ENCODE measurements around the gene OXLD1.
A peak's percentile ranks its signal among the peaks of the same experiment; 100 is the strongest.

The OXLD1 gene

DNA sequence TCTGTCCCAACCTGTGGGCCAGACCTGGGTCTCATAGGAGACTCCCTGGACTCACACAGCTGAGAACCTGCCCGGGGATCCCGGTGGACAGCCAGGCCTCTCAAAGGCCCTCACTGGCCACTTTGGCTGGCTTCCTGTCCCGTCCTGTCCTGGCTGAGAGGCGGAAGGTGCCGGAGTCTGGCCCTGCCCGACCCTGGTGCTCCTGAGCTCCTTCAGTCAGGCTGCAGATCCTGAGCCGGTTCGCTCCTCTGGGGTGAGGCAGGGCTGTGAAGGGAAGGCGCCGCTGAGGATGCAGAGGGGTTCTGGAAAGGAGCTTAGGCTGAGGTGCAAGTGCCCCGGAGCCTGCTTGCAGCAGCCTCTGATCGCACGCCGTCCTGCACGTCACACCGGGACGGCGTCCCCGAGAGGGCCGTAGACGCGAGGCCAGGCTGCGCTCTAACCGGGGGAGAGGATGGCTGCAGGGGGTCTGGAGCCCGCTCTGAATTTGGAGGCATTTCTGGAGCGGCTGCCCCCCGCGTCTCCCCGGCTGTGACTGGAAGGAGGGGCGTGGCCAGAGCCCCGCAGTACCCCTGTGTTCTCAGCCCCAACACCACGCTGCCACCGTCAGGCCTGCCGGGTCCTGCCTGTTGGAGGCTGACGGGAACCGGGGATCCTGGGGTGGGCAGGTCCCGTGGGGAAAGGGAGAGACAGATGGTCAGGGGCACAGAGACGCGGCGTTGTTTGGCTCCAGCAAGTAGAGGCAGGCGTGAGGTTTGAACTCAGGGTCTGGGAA lies 21.6 kb upstream of the OXLD1 start:
- no peak for DNase-seq (ENCODE audit: low read depth in 2 of 2)
- no peak overlapping the region for H3K4me3 ChIP-seq (replicated peaks in 1 of 2; ENCODE audit: low read depth in 2 of 2, low read length in 2 of 2)
- TF ChIP-seq, protein P1, sequence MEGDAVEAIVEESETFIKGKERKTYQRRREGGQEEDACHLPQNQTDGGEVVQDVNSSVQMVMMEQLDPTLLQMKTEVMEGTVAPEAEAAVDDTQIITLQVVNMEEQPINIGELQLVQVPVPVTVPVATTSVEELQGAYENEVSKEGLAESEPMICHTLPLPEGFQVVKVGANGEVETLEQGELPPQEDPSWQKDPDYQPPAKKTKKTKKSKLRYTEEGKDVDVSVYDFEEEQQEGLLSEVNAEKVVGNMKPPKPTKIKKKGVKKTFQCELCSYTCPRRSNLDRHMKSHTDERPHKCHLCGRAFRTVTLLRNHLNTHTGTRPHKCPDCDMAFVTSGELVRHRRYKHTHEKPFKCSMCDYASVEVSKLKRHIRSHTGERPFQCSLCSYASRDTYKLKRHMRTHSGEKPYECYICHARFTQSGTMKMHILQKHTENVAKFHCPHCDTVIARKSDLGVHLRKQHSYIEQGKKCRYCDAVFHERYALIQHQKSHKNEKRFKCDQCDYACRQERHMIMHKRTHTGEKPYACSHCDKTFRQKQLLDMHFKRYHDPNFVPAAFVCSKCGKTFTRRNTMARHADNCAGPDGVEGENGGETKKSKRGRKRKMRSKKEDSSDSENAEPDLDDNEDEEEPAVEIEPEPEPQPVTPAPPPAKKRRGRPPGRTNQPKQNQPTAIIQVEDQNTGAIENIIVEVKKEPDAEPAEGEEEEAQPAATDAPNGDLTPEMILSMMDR (IDR thresholded peaks at IDR 0.05; ENCODE audit: low read depth, low read length), result no peak

DNA sequence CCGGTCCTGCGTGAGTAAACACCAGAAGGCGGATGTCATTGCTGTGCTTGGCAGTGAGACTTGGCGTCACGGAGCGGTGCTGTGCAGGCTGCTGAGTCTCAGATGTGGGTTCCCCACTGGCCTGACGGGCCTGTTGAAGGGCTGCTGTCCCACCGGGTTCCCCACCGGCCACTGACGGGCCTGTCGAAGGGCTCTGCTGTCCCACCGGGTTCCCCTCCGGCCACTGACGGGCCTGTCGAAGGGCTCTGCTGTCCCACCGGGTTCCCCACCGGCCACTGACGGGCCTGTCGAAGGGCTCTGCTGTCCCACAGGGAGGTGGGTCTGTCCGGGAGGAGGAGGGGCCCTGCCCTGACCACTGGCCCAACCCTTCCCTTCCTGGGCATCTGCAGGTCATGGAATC lies 20.2 kb upstream of the OXLD1 start:
- no peak for DNase-seq (ENCODE audit: low read depth in 2 of 2)
- TF ChIP-seq, protein P1 (IDR thresholded peaks at IDR 0.05; ENCODE audit: low read depth, low read length), result no peak
- H3K4me3 ChIP-seq (replicated peaks in 1 of 2; ENCODE audit: low read depth in 2 of 2, low read length in 2 of 2), result no peak overlapping the region

DNA sequence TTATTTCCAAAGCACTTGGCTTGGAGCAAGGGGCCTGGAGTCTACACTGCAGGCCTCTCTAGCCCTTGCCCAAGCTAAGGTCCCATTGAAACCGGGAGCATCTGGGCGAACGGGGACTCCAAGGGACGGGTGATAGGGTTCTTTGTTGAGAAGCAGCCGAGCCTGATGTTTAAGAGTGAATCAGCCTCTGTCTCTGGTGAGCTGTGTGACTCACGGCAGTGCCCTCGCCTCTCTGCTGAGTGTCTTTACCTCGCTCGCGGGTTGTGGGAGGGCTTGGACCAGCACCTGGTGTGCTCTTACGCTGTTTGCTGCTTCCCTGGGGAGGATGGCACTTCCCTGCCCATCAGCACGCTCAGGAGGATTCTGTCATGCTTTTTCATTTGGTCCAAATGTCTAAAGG lies 18.7 kb upstream of the OXLD1 start:
- TF ChIP-seq, protein P1 (IDR thresholded peaks at IDR 0.05; ENCODE audit: low read depth, low read length), result no peak
- peak overlapping the region; percentile 62 to 98 for H3K4me3 ChIP-seq (replicated peaks in 1 of 2; ENCODE audit: low read depth in 2 of 2, low read length in 2 of 2)
- DNase-seq (ENCODE audit: low read depth in 2 of 2), result peak; percentile 23 to 82

DNA sequence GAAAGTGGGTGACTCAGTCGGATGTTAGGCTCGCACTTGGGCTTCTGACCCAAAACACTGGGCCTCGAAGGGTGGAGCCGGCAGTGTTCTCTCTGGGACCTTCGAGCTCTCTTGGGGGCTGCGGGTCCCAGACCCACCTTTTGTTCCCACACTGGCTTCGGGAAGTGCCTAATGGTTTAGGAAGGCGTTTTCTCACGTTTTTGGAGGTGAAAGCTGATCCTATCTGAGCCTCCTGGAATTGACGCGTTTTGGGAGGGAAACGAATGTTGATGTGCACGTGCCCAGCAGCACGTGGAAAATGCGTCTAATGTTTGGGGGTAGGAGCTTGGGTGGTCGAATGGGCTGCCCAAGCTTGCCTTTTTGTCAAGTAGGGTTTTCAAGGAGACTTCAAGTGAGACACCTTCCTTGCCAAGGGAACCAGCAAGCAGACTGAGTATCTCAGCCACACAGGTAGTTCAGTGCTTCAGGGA lies 18.1 kb upstream of the OXLD1 start:
- DNase-seq (ENCODE audit: low read depth in 2 of 2), result peak in 1 of 2 donors; percentile 90
- peak overlapping the region; percentile 62 to 98 for H3K4me3 ChIP-seq (replicated peaks in 1 of 2; ENCODE audit: low read depth in 2 of 2, low read length in 2 of 2)
- TF ChIP-seq, protein P1 (IDR thresholded peaks at IDR 0.05; ENCODE audit: low read depth, low read length), result no peak

DNA sequence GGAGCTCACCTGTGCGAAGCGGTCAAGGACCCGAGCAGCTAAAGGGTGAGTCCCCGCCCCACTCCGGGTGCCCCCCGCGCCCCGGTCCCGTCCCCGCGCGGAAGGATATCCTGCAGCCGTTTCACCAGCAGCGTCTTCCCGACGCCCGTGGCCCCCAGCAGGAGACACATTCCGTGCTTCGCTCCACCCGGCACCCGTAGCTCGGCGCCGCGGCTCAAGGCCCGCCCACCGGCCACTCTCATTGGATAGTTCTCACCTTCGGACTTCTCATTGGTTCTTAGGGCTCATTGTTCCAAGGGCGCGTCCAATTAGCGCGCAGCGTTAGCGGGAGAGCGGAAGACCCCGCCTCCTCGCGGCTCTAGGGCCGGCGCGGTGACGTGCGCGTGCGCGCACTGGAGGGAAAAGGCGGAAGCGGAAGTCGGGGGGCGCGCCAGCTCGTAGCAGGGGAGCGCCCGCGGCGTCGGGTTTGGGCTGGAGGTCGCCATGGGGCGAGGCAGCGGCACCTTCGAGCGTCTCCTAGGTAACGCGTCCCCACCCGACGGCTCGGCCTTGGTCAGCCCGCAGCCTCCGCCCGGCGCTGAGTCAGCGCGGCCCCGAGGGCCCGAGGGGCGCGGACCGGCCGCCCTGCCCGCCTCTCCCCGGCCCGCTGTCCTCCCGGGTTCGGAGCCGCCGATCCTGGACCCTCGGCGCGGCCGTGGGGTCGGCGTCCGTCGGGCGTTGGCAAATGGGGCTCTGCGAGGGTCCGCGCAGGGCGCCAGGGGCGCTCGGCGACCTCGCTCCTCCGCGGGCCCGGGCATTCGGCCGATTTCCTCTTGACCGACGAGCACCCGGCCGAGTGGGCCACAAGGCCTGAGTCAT lies 17.4 kb upstream of the OXLD1 start, which contains the start of the genes ARL16 and HGS:
Gene ARL16 (minus strand): TSS at position 214 of the 858 bp plus-strand sequence. CDS start 44 bp downstream, at position 170.
Gene HGS (plus strand): TSS at position 428 of the 858 bp plus-strand sequence. CDS start 56 bp downstream, at position 484.
- TF ChIP-seq, protein P1 (IDR thresholded peaks at IDR 0.05; ENCODE audit: low read depth, low read length), result no peak
- peak; percentile 99 to 100 for DNase-seq (ENCODE audit: low read depth in 2 of 2)
- H3K4me3 ChIP-seq (replicated peaks in 1 of 2; ENCODE audit: low read depth in 2 of 2, low read length in 2 of 2), result peak within 1 kb of the TSS; percentile 92 to 98

DNA sequence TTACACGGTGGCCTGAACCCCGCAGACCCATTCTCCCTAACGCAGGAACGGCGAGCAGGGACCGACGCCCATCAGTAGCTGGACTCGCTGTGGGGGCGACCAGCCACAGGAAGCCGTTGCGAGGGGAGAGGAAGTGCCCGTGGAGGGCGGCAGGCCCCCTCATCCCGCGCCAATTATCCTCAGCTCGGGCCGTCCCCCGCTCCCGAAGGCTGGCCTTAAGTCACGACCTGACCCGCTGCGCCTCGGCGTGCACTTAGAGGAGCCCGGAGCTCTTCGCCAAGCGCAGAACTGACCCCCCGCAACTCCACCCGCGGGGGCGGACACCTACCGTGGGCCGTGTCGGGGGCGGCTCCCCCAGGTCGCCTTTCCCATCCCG lies 16.8 kb upstream of the OXLD1 start:
- peak overlapping the region; percentile 92 to 98 for H3K4me3 ChIP-seq (replicated peaks in 1 of 2; ENCODE audit: low read depth in 2 of 2, low read length in 2 of 2)
- TF ChIP-seq, protein P1 (IDR thresholded peaks at IDR 0.05; ENCODE audit: low read depth, low read length), result no peak

More for the DNA sequence above, 16.8 kb upstream of the OXLD1 start:
- DNase-seq (ENCODE audit: low read depth in 2 of 2), result no peak

Measured in cardiac fibroblast (primary cell).